ENCODE measurements around the gene SLC9A9.
"Not testable (repeated sequence)": the region's sequence is repeated elsewhere in the genome, so short reads cannot be mapped to it uniquely, and the experiment has no call there.

SLC9A9 gene

DNA sequence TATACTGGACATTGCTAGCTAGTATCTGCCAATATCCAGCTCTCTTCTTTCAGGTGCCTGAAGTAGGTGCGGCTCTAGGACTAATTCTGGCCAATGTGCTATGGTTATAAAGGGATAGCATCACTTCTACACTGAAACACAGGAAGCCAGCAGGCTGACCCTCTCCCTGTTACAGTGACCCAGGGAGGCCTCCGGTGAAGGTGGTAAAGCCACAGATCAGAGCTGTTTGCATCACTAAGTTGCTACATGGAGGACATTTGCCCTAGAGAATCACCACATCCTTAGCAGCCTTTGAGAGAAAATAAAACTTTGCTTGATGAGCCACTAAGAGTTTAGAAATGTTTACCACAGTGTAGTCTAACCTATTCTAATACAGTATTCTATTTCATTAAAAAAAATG, 567.3 kb downstream of the SLC9A9 start:
- no peak for DNase-seq (ENCODE audit: low spot score)

DNA sequence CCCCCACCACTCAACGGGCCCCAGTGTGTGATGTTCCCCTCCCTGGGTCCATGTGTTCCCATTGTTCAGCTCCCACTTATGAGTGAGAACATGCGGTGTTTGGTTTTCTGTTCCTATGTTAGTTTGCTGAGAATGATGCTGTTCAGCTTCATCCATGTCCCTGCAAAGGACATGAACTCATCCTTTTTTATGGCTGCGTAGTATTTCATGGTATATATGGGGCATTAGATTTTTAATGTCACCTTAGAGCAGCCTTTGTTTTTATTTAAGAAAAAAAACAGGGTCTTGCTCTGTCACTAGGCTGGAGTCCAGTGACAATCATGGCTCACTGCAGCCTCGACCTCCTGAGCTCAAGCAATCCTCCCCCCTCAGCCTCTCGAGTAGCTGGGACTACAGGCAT, 568.7 kb downstream of the SLC9A9 start:
- not testable (repeated sequence) for DNase-seq (ENCODE audit: low spot score)

DNA sequence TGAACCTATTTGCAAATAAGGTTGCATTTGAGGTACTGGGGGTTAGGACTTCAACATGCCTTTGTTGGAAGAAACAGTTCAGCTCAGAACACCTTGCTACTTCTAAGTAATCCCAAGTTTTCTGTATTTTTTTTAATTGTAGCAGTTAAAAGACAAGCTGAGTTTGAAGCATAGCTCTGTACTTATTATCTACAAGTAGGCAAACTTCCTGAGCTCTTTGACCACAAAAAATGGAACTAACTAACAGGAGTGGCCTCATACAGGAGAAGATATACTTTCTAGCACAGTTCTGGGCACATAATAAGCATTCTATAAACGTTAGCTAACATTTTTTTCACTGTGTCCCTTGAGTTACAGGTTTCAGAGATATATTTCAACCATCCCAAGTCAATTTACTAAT, 569.5 kb downstream of the SLC9A9 start:
- no peak for DNase-seq (ENCODE audit: low spot score)

DNA sequence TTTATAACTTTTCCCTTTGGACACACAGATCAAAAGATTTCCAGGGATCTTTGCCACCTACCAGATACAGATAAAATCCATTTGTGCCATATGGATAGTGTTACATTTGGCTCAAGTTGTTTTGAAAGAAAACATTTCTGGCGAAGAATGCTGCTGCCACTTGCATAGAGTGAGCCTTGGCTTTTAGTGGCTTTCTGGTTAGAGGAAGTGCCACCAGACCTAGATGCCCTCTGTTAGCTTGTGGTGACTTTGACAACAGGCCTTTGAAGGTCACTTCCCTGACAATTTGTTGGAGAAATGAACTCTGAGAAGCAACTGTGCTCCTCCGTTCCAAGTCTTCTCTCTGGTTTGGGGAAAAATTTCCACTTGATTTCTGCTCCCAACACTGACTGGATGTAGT, 570.7 kb downstream of the SLC9A9 start:
- DNase-seq (ENCODE audit: low spot score) = no peak

DNA sequence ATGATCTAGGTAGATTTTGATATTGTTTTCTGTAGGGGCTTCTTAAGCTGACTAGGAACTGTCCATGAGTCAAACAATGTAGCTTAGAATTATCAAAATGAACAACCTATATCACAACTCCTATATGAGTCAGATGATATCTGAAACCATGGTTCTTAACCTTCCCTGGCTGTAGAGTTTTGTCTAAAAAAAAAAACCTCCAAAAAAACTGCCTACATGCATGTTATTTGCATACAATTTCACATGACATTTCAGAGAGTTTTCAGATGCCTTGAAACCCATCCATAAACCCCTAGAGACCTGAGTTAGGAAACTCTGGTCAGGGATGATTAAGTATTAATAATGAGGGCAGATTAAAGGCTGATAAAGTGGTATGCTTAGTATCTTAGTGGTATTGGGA, 571.7 kb downstream of the SLC9A9 start:
- DNase-seq (ENCODE audit: low spot score) = no peak

DNA sequence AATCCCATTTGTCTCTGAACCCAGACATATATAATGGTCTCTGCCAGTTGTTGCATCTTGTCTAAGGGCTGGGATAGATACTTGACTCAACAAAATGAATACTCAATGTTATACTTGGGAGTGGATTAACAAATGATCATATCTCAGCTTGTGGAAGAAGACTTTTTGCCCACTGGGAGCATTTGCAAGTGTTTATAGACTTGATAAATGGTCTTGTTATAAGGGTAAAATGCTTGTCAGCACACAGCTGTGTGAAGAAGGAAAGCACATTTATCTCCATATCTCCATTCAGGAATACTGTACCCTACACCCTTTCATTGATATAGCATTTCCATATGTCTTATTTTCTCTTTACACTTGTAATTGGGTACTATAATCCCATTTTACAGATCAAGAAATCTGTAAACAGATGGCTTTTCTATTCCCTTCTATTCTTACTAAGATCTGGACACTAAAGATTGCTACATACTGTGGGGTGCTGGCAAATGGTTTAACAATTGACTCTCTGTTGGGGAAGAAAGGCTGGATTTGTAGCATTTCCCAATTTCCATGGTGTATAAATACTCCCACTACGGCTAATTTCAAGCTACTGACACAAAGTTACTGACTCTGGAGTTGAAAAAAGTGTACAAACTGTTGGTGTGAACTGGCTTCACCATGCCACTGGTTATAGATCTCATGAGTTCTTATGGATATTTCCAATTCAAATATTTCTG, 574.1 kb downstream of the SLC9A9 start:
- DNase-seq (ENCODE audit: low spot score) = no peak

DNA sequence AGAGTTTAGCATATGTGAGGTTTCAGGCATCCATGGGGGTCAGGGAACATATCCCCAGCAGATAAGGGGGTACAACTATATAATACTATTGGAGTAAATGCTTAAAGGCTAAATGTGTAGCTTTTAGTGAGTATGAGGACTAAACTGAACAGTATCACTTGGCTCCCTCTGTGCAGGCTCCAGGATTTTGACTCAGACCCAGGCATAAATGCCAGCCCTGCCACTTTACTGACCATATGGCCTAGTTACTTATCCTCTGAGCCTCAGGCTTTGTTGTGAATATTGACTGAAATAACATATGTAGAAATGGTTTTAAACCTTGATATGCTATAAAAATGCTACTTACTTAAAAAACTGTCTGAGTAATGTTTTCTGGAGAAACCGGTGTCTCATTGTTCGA, 577.1 kb downstream of the SLC9A9 start:
- no peak for DNase-seq (ENCODE audit: low spot score)

DNA sequence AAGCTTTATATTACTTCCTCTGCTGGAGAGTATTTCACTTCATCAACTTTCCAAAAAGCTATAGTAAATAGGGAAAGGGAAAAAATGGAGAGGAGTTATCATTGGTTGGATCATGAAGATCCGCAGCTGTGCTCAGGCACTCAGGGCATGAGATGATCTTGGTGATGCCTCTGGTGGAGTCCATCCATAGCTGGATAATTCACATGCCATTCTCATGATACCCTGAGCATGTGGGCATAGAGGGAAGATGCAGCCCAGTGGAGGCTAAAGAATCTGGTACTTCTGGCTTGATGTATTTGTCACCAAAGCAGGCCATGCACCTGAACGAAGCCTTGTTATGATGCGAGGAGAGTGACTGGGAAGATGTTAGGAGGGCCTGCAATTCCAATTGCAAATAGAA, 578.5 kb downstream of the SLC9A9 start:
- DNase-seq (ENCODE audit: low spot score) = no peak

DNA sequence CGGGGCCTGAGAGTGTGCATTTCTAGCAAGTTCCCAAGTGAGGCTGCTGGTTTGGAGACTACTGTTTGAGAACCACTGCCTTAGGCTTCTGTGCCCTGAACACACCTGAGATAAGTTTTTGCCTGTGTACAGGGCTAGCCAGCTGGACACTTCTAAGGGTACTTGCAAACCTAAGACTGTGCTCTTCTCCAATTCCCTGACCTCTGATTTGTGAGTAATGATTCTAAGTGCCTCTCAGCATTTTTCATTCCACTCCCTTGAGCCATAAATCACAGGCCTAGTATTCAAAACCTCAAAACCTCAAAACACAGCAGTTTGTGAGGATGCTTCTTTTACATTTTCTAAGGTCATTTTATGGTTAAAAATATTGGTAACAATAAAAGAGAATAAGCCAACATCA, 580.3 kb downstream of the SLC9A9 start:
- no peak for DNase-seq (ENCODE audit: low spot score)

DNA sequence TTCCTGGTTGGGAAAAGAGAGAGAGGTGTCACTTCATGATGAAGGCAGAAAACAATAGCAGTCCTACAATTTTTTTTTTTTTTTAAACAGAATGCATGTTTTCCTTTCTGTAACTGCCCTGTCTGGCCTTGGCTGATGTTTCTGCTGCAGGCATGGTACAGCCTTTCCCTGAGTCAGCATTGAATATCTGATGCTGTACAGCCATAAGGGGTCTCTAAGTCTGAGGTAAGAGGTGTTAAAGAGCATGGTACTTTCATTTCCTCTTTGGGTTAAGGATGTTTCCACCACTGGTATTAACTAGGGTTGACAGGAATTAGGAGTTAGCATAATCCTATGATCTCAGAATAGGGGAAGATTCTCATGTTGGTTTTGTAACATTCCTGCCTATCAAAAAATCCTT, 581.3 kb downstream of the SLC9A9 start:
- DNase-seq (ENCODE audit: low spot score) = no peak

DNA sequence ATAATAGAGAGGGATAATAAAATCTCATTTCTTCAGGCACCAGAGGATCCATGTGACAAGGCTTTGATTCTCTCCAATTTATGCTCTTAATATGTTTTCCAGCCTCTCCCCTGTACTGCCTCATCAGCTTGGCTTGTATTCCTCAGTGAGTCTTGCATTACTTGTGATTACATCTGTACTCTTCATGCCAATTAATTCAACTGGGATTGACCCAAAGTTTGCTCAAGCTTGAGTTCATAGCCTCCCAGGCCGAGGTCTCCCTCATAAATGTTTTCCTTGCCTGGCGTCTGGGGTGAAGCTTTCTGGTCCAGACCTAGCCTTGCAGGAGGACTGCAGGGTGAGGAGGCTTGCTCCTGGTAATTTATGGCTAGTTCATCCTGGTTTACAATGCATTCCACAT, 581.8 kb downstream of the SLC9A9 start:
- DNase-seq (ENCODE audit: low spot score) = no peak

DNA sequence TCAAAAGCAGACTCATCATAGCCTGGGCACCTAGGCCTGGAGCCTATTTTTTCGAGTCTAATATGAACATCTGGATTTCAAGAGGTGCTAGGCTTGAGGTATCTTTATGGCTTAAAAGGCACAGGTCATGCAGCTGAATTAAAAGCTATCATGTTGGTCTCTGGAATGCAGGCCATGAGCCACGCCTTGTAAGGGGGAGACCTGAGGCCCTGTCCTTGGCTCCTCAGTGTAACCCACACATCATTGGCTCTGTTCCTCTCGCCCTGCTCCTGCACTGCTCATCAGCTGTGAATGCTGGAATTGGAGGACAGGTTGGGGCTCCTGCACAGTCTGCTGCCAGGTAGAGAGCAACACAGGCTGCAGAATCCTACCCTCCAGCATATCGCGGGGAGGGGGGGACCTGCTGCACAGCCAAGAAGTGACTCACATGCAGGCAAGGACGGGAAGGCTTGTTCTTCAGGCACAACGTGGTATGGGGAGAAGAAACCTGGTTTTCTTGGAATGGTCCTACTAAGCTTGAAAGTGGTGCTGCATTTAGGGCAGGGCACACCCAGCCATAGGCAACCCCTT, 582.7 kb downstream of the SLC9A9 start:
- no peak for DNase-seq (ENCODE audit: low spot score)

DNA sequence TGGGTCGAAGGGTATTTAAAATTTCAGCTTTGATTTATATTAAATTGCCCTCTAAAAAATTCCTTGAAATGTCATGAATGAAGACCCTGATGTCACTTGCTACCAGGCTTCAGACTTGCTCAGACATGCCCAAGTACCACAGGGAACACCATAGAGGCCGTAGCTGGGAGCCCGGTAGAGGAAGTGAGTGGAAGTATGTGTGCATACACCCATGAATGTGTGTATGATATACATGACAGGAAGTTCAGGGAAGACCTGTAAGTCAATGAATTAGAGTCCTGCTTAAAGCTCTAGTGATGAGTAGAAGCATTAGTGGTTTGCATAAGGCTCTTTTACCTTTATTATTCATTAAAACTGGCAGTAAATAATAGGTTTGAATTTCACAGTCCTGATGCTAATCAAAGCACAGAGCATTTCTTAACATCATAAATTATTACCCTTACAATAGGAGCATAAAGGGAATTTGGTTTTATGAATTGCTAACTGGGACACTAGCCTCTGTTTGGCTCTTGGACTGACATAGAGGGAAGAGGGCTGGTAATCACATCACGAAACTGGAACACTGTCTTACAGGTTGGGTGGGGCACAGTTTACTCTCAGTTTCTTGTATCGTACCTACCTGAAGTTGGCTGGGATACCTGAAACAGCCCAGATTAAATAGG, 584.3 kb downstream of the SLC9A9 start:
- DNase-seq (ENCODE audit: low spot score) = no peak

DNA sequence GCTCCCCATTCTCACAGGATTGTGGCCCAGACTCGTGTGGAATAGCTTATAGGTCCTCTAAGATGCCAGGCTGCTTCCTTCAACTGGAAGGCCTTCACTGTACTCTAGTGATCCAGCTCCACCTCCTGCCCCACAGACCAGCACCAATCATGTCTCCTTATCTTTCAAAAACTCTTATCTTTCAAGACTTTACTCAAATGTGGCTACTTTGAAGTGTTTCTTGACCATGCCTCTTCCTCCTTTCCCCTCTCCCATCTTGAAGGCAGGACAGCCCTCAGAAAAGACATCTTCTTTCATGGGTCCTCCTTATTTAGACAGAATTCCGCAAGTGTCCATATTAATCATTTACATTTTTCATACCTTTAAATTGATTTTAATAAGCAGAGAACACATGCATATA, 586.4 kb downstream of the SLC9A9 start:
- no peak for DNase-seq (ENCODE audit: low spot score)

DNA sequence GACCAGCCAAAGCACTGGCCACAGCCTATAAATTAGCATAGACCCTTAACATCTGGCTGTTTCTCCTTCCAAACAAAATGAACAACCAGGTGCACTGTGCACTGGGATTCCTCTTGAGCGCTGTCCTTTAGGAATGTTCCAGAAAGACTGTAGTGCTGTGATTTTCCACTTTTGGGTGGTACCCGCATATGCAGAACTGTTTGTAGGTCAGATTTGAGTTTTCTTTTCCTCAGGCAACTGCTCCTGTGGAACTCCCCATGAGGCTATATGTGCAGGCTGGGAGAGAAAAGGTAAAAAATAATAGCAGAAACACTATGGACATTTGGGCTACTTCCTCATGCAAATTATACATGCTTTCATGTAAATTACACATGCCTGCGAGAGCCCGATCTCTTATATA, 589.6 kb downstream of the SLC9A9 start:
- no peak for DNase-seq (ENCODE audit: low spot score)

DNA sequence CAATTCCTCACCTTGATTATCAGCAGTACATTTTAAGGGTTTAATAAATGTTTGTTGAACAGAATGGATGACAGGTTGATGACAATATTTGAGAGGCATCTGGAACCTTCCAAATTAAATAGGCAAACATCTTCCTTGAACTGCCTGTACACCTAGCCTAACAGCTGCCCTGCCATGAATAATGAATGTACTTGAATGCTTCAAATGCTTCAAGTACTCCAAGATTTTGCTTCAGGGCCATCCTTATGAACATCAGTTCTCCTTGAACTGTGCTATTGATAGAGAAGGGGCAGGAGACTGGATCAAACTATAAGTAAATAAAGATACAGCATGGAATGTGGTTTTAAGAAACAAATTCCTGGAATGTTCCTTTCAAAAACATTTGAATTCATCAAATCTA, 591.9 kb downstream of the SLC9A9 start:
- no peak for DNase-seq (ENCODE audit: low spot score)

DNA sequence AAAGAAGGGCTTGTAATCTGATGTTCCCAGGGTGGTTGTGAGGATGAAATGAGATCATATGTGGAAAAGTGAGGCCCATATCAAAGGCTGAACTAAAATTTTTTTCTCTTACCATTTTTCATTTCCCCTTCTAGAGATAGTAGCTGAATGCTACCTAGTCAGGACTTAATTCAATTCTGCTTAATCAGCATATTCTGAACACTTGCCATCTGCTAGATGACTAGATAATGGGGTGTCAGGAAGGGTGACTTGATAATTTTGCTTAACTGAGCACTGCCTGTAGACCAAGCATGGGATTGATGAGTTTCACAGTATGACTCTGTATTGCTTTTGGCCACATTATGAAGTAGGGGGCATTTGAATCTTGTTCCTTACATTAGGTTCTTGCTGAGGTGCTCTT, 592.5 kb downstream of the SLC9A9 start:
- DNase-seq (ENCODE audit: low spot score) = peak; percentile 37

DNA sequence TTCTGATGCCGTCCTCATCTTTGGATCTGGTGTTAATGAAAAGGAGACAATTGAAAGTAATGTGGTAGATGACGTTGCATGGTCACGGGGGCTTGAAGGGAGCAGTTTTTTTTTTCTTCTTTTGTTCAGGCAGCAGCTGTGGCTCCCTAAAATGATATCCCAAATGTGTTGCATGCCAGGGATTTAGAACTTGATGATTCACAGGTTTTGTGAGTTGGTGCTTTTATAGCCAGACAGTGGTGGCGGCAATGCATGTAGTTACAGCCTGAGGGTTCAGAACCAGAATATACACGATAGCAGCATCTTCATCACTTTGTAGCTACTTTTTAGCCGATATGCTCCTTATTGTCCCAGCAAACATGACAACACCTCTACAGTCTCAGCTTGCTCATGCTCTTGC, 595.3 kb downstream of the SLC9A9 start:
- no peak for DNase-seq (ENCODE audit: low spot score)

DNA sequence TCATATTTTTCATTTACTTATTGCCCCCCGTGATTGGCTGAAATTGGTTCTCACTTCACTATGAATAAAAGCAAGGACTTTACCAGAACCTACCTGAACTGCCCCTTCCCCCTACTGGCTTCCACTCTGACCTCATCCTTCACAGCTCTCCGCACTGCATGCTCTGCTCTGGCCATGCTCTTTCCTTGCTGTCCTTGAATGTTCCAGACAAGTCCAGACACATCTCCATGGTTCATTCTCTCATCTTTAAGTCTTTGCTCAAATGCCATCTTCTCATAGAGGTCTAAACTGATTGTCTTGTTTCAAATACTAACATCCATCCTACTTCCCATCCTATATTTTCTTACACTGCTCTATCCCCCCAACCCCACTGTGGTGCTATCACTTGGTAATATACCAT, 599.3 kb downstream of the SLC9A9 start:
- no peak for DNase-seq (ENCODE audit: low spot score)

DNA sequence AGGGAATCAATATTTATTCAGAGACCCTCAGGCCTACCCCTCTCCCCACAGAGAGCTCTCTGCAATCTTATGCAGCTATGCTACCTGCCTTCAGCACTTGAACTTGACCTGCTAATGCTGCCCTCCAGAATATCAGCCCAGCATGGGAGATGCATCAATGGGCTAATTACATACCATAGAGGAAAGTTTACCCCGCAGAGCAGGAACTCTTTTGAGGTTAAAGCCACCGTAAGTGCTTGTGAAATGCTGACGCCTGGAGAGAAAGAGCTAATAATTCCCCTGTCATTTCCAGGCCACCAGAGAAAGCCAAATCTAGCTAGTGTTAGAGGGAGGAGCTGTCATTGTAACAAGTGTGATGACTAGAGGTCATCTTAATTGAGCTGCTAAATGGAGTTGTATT, 601.2 kb downstream of the SLC9A9 start:
- DNase-seq (ENCODE audit: low spot score) = no peak

DNA sequence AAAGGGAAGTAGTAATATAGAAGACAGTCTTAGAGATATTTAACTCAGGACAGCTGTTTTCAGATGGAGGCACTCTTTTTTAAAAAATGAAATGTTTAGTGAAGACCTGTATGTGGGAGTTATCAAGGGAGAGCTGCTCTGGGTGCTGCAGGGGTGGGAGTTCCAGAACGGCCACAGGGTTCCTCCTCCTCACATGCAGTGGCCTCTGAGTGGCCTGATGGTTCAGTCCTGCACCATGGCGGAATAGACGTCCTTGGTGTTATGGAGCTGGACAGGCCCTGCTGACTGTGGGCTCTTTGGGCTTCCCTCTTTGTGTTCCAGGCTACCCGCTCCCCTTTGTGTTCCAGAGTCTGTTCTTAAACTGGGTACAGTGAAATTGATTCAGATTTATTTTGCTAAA, 602.6 kb downstream of the SLC9A9 start:
- DNase-seq (ENCODE audit: low spot score) = no peak

DNA sequence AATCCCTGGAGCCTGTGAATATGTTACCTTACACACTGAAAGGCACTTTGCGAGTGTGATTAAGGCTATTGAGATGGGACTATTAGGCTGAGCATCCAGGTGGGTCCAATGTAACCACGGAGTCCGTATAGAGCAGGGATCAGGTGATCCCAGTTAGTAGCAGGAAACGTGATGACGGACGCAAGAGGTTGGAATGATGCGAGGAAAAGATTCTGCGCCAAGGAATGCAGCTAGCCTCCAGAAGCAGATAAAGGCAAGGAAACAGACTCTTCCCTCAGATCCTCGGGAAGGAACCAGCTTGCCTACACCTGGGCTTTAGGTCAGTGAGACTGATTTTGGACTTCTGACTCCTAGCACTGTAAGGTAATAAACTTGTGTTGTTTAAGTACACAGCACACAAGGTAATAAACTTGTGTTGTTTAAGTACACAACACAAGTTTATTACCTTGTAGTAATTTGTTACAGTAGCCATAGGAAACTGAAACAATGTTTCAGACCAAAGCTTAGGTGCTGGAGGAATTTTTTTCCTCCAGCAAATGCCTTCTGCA, 603.7 kb downstream of the SLC9A9 start:
- no peak for DNase-seq (ENCODE audit: low spot score)

DNA sequence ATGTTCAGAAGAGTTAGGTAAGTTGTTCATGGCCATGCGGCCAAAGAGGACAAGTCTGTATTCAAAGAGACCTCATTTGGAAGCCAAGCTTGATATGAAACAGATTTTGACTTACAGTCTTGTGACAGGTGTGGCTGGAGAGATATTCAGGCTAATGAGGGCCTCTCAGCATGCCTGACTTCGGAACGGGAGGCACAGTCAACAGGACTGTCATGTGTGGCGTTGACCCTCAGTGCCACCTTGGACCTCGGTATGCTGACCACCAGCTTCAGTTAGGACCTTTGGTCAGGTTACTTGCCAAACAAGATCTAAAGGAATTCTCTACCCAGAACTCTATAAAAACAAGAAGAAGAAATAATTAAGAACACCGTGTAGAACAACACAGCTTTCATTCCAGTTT, 604.6 kb downstream of the SLC9A9 start:
- DNase-seq (ENCODE audit: low spot score) = no peak

DNA sequence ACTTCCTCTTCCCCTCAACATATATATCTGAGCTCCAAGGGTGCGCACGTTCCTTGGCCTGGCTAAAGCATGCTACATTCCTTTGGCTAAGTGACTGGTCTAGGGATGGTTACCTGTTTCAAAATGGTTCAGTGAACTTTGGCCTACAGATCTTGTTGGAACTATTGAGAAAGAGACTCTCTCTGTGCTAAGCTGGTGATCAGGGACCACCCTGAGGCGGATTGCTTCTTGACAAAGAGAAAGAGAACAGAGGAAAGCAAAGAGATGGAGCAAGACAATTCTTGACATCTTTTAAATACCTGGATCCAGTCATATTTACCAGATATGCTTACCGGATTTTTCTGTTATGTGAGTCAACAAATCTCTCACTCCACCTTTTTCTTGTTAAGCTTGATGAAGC, 605.6 kb downstream of the SLC9A9 start:
- DNase-seq (ENCODE audit: low spot score) = no peak

Data from hematopoietic multipotent progenitor cell treated with erythropoietin and hydrocortisone succinate and interleukin-3 and kit ligand, for 17 days (in vitro differentiated cells).